SHP77 (cell line): ENCODE measurements around the gene SPATS1.

Experiments used
- DNase-seq, 2 experiments: peaks; one replicate each; lab custom pipeline; 2025; lab: John Stamatoyannopoulos, UW

The SPATS1 gene

GRCh38 chr6:44388887-44389286 lies 46.4 kb downstream of the SPATS1 start:
- DNase-seq: no peak

GRCh38 chr6:44390158-44390683 lies 47.8 kb downstream of the SPATS1 start:
- no peak for DNase-seq
